Fibroblast of pulmonary artery (primary cell): Measurements from ENCODE around the gene NPPC.
"Not testable (repeated sequence)": the region's sequence is repeated elsewhere in the genome, so short reads cannot be mapped to it uniquely, and the experiment has no call there.

Experiments used
- DNase-seq: peaks from one replicate; pipeline ENCODE4 v3.0.0-alpha.2; 2010; ENCODE audit warnings: low read depth
- H3K4me3 ChIP-seq: replicated peaks from 2 replicates; pipeline ENCODE4 v1.5.1; 2011; ENCODE audit warnings: low read depth, mild to moderate bottlenecking, control low read depth, low read length, moderate library complexity
- TF ChIP-seq, protein P1 (sequence below): IDR thresholded peaks from 2 replicates; pipeline ENCODE4 v1.5.1; 2011; ENCODE audit warnings: mild to moderate bottlenecking, control low read depth, low read length, inconsistent platforms; ENCODE audit errors: missing control alignments

The NPPC gene

GRCh38 chr2:231911381-231911780 lies 14.8 kb downstream of the NPPC start:
- TF ChIP-seq, protein P1, sequence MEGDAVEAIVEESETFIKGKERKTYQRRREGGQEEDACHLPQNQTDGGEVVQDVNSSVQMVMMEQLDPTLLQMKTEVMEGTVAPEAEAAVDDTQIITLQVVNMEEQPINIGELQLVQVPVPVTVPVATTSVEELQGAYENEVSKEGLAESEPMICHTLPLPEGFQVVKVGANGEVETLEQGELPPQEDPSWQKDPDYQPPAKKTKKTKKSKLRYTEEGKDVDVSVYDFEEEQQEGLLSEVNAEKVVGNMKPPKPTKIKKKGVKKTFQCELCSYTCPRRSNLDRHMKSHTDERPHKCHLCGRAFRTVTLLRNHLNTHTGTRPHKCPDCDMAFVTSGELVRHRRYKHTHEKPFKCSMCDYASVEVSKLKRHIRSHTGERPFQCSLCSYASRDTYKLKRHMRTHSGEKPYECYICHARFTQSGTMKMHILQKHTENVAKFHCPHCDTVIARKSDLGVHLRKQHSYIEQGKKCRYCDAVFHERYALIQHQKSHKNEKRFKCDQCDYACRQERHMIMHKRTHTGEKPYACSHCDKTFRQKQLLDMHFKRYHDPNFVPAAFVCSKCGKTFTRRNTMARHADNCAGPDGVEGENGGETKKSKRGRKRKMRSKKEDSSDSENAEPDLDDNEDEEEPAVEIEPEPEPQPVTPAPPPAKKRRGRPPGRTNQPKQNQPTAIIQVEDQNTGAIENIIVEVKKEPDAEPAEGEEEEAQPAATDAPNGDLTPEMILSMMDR = no peak
- H3K4me3 ChIP-seq = no peak overlapping the region
- DNase-seq = no peak

GRCh38 chr2:231910771-231911170 lies 15.4 kb downstream of the NPPC start:
- H3K4me3 ChIP-seq = no peak overlapping the region
- TF ChIP-seq, protein P1 = no peak

GRCh38 chr2:231910161-231910560 lies 16.0 kb downstream of the NPPC start:
- not testable (repeated sequence) for DNase-seq

More at GRCh38 chr2:231910771-231911170, 15.4 kb downstream of the NPPC start:
- DNase-seq = no peak

DNA sequence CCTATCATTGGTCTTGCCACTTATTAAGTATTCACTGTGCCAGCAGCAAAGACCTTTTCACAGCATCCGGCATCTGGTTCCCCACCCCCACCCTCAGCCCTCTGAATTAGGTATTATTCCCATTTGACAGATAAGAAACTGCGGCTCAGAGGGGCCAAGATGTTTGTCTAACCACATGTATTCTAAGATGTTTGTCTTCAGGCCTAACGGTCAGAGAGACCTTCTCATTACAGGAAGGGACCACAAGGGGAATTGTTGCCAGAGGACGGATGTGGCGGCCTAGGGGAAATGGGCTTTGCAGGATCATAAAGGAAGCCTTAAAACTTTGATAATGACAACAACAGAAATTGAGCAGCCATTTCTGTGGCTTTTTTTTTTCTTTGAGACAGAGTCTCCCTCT lies 16.6 kb downstream of the NPPC start:
- TF ChIP-seq, protein P1 = no peak
- no peak for DNase-seq
- H3K4me3 ChIP-seq = no peak overlapping the region

More at GRCh38 chr2:231910161-231910560, 16.0 kb downstream of the NPPC start:
- not testable (repeated sequence) for H3K4me3 ChIP-seq

DNA sequence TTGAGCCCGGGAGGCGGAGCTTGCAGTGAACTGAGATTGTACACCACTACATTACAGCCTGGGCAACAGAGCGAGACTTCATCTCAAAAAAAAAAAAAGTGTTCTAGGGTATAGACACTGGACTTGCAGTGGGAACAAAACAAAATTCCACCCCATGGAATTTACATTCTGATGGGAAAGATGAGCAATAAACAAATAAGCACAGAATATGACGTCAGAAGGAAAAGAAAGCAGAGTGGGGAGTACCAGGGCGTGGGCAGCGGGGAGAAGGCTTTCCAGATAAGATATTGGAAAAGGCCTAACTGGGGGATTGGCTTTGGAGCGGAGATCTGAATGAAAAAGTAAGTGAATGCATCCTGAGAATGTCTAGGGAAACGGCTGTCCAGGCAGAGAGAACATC lies 17.6 kb downstream of the NPPC start:
- DNase-seq = no peak
- H3K4me3 ChIP-seq = no peak overlapping the region
- TF ChIP-seq, protein P1 = no peak

- no peak overlapping the region for H3K4me3 ChIP-seq
- no peak for DNase-seq
- TF ChIP-seq, protein P1 = no peak
Observed at GRCh38 chr2:231907765-231908164, 18.4 kb downstream of the NPPC start.

GRCh38 chr2:231905026-231905425 lies 21.2 kb downstream of the NPPC start:
- DNase-seq = no peak
- no peak overlapping the region for H3K4me3 ChIP-seq
- TF ChIP-seq, protein P1 = no peak
